Transverse colon (tissue), 4 donors: ENCODE results near the gene FAM83F. TPM values are rescaled to one million over a fixed set of nuclear protein-coding genes. Genes with fewer than 3 reads are reported as not detected.

Source experiments
- DNase-seq: peaks from one replicate; pipeline ENCODE4 v3.0.0-alpha.2; 2019
- H3K27ac ChIP-seq, 4 donors: fragments of 200-600 bp; sonication (generic); 2 replicates each; pipeline ENCODE4 v1.5.1; 2016 to 2018; ENCODE audit warnings: inconsistent platforms in 4 of 4
- H3K27me3 ChIP-seq: fragments of 200-600 bp; sonication (generic); 2 replicates; pipeline ENCODE4 v1.5.1; 2017; ENCODE audit warnings: inconsistent platforms
- H3K36me3 ChIP-seq, 4 donors: fragments of 200-600 bp; sonication (generic); 2 replicates each; pipeline ENCODE4 v1.5.1; 2017 to 2019; ENCODE audit warnings: inconsistent platforms in 4 of 4
- H3K4me1 ChIP-seq, 4 donors: fragments of 200-600 bp; sonication (generic); 2 replicates each; pipeline ENCODE4 v1.5.1; 2017 to 2020; ENCODE audit warnings: inconsistent platforms in 4 of 4
- H3K4me3 ChIP-seq, 4 donors: fragments of 200-600 bp; sonication (generic); 1 replicate in 1 of 4; 2 replicates in 3 of 4; pipeline versions ENCODE4 v1.5.1 to v1.6.1; 2017 to 2019; ENCODE audit warnings: inconsistent platforms in 4 of 4
- H3K9me3 ChIP-seq, 2 donors: fragments of 200-600 bp; sonication (generic); 2 replicates each; pipeline ENCODE4 v1.5.1; 2017 to 2019; ENCODE audit warnings: inconsistent platforms in 2 of 2
- CTCF ChIP-seq, 5 experiments: fragments of 200-600 bp in 3 of 5; fragments of 450-650 bp in 2 of 5; sonication (generic) in 3 of 5; IDR thresholded peaks; 1 replicate in 2 of 5; 2 replicates in 3 of 5; pipeline ENCODE4 v1.5.1; 2016 to 2017; ENCODE audit warnings: antibody characterized with exemption in 5 of 5, inconsistent platforms in 3 of 5, mild to moderate bottlenecking in 2 of 5, moderate library complexity in 1 of 5
- EP300 ChIP-seq: sonication (generic); formaldehyde crosslinking; IDR thresholded peaks from one replicate; pipeline ENCODE4 v1.6.1; 2017; ENCODE audit warnings: antibody characterized with exemption, low read depth
- POLR2A ChIP-seq: fragments of 450-650 bp; IDR thresholded peaks from one replicate; pipeline ENCODE4 v1.6.1; 2016; ENCODE audit warnings: antibody characterized with exemption, mild to moderate bottlenecking, moderate library complexity
- POLR2AphosphoS5 ChIP-seq, 3 donors: sonication (generic); formaldehyde crosslinking; IDR thresholded peaks; one replicate each; pipeline ENCODE4 v1.6.1; 2016; ENCODE audit warnings: antibody characterized with exemption in 3 of 3
- WGBS, 2 donors: methylation state at CpG; one replicate each; pipeline ENCODE4 v1.1.5; 2018; ENCODE audit warnings: low coverage in 1 of 2; 5-methylcytosine and 5-hydroxymethylcytosine counted together
- in situ Hi-C, 4 donors: fragments of 200-750 bp; cut with MboI; loops; one replicate each; pipeline versions ENCODE4 v1.15.0 to v1.15.1; 2017; ENCODE audit warnings: low sequenced_read_pairs in 3 of 4, low pct_ligation_motif_present in 1 of 4, low pct_unique_long_range_greater_than_20kb in 1 of 4
- intact Hi-C: fragments of 100-400 bp; cut with DNase I; formaldehyde crosslinking; loops from one replicate; pipeline ENCODE4 v1.15.1; 2023; ENCODE audit warnings: low total_unique reads
- total RNA-seq, 4 donors: library from RNA; depleted of rRNA; stranded (reverse); fragments of >200 nt; gene quantifications; one replicate each; pipeline ENCODE4 v1.1.0, GENCODE V29; 2016

Gene FAM83F
- total RNA-seq, 4 donors from 2014 or later: 18.7 to 36.3 (median 25.4) TPM

GRCh38 chr22:39958009-39958711 is 36.6 kb upstream of the FAM83F start:
- H3K27ac ChIP-seq: no peak overlapping the region
- DNase-seq: no peak
- peaks cover 0 to 20% (median 0%) of the 10 kb centered on the region in 4 donors for H3K4me1 ChIP-seq
- in situ Hi-C loops (no loop called here), intact Hi-C loops (no loop called here)
- no peaks in the 10 kb centered on the region for H3K36me3 ChIP-seq
- TF ChIP-seq POLR2A: no peak
- TF ChIP-seq CTCF (IDR thresholded peaks at IDR 0.05): no peak
- TF ChIP-seq EP300: no peak
- no peak for TF ChIP-seq POLR2AphosphoS5 (IDR thresholded peaks at IDR 0.05)
- no peaks in the 10 kb centered on the region for H3K9me3 ChIP-seq
- H3K4me3 ChIP-seq: no peak overlapping the region
- H3K27me3 ChIP-seq: peaks cover 2% of the 10 kb centered on the region
- WGBS, 2 donors: 73 to 84% methylated on average over 5 to 8 of the region's 8 CpGs

GRCh38 chr22:39958949-39959639 is 35.7 kb upstream of the FAM83F start:
- in situ Hi-C loops: no loop called here

GRCh38 chr22:39959640-39960447 is 34.9 kb upstream of the FAM83F start, which contains the start of gene TMA7B:
TMA7B (plus strand) TSS chr22:39960397; CDS start chr22:39964375, 3,978 bp downstream.
- Histone ChIP-seq H3K4me1 (peaks cover 0 to 11% (median 0%) of the 10 kb centered on the region in 4 donors), H3K27ac (peak within 1 kb of the TSS in 2 of 4 donors; percentile 4 to 38), H3K9me3 (no peaks in the 10 kb centered on the region), H3K27me3 (no peaks in the 10 kb centered on the region), H3K4me3 (no peak within 1 kb of the TSS), H3K36me3 (no peaks in the 10 kb centered on the region)
- no peak for DNase-seq
- WGBS, 2 donors: 70 to 80% methylated on average over 3 to 14 of the region's 14 CpGs
- no peak for TF ChIP-seq CTCF (IDR thresholded peaks at IDR 0.05)
- no peak for TF ChIP-seq EP300
- TF ChIP-seq POLR2A: no peak
- TF ChIP-seq POLR2AphosphoS5 (IDR thresholded peaks at IDR 0.05): no peak
- in situ Hi-C loops: no loop called here
- intact Hi-C loops: no loop called here

More at GRCh38 chr22:39958949-39959639, 35.7 kb upstream of the FAM83F start:
- no peaks in the 10 kb centered on the region for H3K9me3 ChIP-seq
- TF ChIP-seq POLR2AphosphoS5 (IDR thresholded peaks at IDR 0.05) (no peak), POLR2A (no peak), EP300 (no peak), CTCF (IDR thresholded peaks at IDR 0.05) (no peak)
- no peak overlapping the region for H3K27ac ChIP-seq
- 80 to 81% methylated on average over 2 to 11 of the region's 11 CpGs for WGBS, 2 donors
- intact Hi-C loops: no loop called here
- H3K4me3 ChIP-seq: no peak overlapping the region
- no peaks in the 10 kb centered on the region for H3K27me3 ChIP-seq
- H3K36me3 ChIP-seq: no peaks in the 10 kb centered on the region
- no peak for DNase-seq
- H3K4me1 ChIP-seq: peaks cover 0 to 14% (median 0%) of the 10 kb centered on the region in 4 donors
